ENCODE measurements around the gene KIF17. TPM values are rescaled to one million over a fixed set of nuclear protein-coding genes. Genes with fewer than 3 reads are reported as not detected.

The KIF17 gene
- polyA plus RNA-seq, 2 of the 4 experiments (the other 2 are of a cell fraction): 0.78 to 1.0 TPM

DNA sequence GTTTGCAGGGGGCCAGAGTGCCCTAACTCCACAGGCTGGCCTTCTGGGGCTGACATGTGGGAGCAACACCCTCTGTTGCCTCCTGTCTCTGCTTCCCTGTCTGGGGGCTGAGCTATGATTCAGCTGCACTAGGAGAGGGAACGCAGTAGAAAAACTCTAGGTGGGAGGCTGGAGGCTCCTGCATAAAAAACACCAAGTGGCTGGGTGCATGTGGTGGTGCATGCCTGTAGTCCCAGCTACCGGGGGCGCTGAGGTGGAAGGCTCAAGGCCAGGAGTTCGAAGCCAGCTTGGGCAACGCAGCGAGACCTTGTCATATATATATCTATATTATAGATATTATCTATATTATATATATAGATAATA lies 5.6 kb downstream of the KIF17 start (continued):
- TF ChIP-seq, protein P1, sequence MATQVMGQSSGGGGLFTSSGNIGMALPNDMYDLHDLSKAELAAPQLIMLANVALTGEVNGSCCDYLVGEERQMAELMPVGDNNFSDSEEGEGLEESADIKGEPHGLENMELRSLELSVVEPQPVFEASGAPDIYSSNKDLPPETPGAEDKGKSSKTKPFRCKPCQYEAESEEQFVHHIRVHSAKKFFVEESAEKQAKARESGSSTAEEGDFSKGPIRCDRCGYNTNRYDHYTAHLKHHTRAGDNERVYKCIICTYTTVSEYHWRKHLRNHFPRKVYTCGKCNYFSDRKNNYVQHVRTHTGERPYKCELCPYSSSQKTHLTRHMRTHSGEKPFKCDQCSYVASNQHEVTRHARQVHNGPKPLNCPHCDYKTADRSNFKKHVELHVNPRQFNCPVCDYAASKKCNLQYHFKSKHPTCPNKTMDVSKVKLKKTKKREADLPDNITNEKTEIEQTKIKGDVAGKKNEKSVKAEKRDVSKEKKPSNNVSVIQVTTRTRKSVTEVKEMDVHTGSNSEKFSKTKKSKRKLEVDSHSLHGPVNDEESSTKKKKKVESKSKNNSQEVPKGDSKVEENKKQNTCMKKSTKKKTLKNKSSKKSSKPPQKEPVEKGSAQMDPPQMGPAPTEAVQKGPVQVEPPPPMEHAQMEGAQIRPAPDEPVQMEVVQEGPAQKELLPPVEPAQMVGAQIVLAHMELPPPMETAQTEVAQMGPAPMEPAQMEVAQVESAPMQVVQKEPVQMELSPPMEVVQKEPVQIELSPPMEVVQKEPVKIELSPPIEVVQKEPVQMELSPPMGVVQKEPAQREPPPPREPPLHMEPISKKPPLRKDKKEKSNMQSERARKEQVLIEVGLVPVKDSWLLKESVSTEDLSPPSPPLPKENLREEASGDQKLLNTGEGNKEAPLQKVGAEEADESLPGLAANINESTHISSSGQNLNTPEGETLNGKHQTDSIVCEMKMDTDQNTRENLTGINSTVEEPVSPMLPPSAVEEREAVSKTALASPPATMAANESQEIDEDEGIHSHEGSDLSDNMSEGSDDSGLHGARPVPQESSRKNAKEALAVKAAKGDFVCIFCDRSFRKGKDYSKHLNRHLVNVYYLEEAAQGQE (IDR thresholded peaks at IDR 0.05): no peak

DNA sequence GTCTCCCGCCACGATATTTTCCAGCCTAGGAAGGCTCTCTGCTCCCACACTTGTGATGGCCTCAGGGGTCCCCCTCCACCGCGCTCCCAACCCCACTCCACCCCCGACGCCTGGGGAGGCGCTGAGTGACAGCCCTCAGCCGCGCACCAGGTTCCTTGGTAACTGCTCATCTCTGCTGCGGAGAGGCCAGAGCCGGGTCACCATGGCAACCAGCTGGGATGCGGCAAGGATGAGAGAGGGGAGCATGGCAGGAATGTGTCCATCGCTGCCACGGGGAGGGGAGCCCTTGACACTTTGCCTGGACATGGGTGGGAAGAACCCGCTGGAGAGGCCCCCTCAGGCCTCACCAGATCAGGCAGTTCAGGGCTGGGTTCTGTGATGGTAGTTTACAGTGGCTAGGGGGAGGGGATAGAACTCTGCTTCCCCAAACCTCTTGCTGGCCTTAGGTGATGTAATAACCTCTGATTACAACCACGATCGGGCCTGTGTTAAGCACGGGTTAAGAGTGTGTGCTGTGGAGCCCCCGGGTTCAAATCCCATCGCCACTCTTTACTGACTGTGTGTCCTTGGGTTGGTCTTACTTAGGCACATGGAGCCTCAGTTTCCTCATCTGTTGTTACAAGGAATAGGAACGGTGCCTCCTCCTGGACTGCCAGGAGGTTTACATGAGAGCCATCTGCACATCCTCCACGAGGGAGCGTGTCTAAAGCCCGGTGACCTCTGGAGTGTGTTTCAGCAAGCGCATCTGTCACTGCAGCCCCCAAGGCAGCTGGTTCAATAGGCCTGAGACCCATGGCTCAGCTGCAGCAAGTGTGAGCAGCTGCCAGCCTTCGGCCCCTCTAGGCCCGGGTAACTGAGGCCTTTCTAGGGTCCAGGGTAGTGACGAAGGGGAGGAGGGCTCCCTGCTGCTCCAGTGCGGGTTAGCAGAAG lies 6.3 kb downstream of the KIF17 start:
- ChIA-PET CTCF (interaction anchor here (0.6 to 0.9 kb wide), 4 partner anchors 11 to 444 kb away, joined by 3 read pairs; no protein-coding TSS in a partner anchor), POLR2A (no interaction called here)
- no peak overlapping the region; a peak in 1 of 6 replicates for H3K27ac ChIP-seq
- no peaks in the 10 kb centered on the region for H3K9me3 ChIP-seq
- FAIRE-seq (no peak), ATAC-seq (peak; percentile 49 to 57; a peak in 4 of 6 replicates), DNase-seq (ENCODE audit: low read depth in 1 of 2, low spot score in 1 of 2) (no peak)
- TF ChIP-seq, protein P2, sequence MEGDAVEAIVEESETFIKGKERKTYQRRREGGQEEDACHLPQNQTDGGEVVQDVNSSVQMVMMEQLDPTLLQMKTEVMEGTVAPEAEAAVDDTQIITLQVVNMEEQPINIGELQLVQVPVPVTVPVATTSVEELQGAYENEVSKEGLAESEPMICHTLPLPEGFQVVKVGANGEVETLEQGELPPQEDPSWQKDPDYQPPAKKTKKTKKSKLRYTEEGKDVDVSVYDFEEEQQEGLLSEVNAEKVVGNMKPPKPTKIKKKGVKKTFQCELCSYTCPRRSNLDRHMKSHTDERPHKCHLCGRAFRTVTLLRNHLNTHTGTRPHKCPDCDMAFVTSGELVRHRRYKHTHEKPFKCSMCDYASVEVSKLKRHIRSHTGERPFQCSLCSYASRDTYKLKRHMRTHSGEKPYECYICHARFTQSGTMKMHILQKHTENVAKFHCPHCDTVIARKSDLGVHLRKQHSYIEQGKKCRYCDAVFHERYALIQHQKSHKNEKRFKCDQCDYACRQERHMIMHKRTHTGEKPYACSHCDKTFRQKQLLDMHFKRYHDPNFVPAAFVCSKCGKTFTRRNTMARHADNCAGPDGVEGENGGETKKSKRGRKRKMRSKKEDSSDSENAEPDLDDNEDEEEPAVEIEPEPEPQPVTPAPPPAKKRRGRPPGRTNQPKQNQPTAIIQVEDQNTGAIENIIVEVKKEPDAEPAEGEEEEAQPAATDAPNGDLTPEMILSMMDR (IDR thresholded peaks at IDR 0.05): no peak
- TF ChIP-seq KDM5A (IDR thresholded peaks at IDR 0.05): no peak
- TF ChIP-seq TP53 (CRISPR knock-in tag; IDR thresholded peaks at IDR 0.05): no peak
- TF ChIP-seq CBX8 (IDR thresholded peaks at IDR 0.05): no peak
- no peak for TF ChIP-seq RAD21 (conservative IDR thresholded peaks at IDR 0.05 in 1 of 2, IDR thresholded peaks at IDR 0.05 in 1 of 2)
- TF ChIP-seq, protein P3, sequence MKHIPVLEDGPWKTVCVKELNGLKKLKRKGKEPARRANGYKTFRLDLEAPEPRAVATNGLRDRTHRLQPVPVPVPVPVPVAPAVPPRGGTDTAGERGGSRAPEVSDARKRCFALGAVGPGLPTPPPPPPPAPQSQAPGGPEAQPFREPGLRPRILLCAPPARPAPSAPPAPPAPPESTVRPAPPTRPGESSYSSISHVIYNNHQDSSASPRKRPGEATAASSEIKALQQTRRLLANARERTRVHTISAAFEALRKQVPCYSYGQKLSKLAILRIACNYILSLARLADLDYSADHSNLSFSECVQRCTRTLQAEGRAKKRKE (CRISPR knock-in tag; IDR thresholded peaks at IDR 0.05; ENCODE audit: low read depth): no peak
- no peak for TF ChIP-seq EHF (CRISPR knock-in tag; IDR thresholded peaks at IDR 0.05)
- TF ChIP-seq GATA3 (IDR thresholded peaks at IDR 0.05; ENCODE audit: borderline replicate concordance): no peak
- TF ChIP-seq, protein P4, sequence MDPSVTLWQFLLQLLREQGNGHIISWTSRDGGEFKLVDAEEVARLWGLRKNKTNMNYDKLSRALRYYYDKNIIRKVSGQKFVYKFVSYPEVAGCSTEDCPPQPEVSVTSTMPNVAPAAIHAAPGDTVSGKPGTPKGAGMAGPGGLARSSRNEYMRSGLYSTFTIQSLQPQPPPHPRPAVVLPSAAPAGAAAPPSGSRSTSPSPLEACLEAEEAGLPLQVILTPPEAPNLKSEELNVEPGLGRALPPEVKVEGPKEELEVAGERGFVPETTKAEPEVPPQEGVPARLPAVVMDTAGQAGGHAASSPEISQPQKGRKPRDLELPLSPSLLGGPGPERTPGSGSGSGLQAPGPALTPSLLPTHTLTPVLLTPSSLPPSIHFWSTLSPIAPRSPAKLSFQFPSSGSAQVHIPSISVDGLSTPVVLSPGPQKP (IDR thresholded peaks at IDR 0.05; ENCODE audit: low read depth, low read length): no peak
- no peak for TF ChIP-seq MAFK (IDR thresholded peaks at IDR 0.05; ENCODE audit: partially characterized antibody)
- TF ChIP-seq JUNB (IDR thresholded peaks at IDR 0.05): no peak
- TF ChIP-seq RARB (CRISPR knock-in tag; IDR thresholded peaks at IDR 0.05): no peak
- TF ChIP-seq NFE2L2 (conservative IDR thresholded peaks at IDR 0.05; ENCODE audit: low read length): no peak
- no peak for TF ChIP-seq ESRRA (IDR thresholded peaks at IDR 0.05; ENCODE audit: borderline replicate concordance, low read length)
- 76% methylated on average over 17 of the region's 29 CpGs for WGBS (ENCODE audit: missing lambda C conversion rate)
- no peak overlapping the region for H3K4me3 ChIP-seq
- no peaks in the 10 kb centered on the region for H3K4me1 ChIP-seq
- no peak overlapping the region for H3K4me2 ChIP-seq
